G401 (cell line): Measurements from ENCODE around the gene ARIH2. TPM values are rescaled to one million over a fixed set of nuclear protein-coding genes. Genes with fewer than 3 reads are reported as not detected.

ENCODE experiments used
- DNase-seq: peaks from one replicate; pipeline ENCODE4 v3.0.0-alpha.2; 2015; ENCODE audit warnings: low spot score
- in situ Hi-C: cut with HindIII; loops from 2 replicates; pipeline ENCODE4 v1.10.0; 2016; ENCODE audit warnings: low sequenced_read_pairs, mixed read lengths
- total RNA-seq: library from RNA; depleted of rRNA; stranded (reverse); fragments of >200 nt; shearing (Covaris generic); gene quantifications from 2 replicates; pipeline ENCODE4 v1.2.3, GENCODE V29; 2014; rRNA removed

Gene ARIH2
- total RNA-seq, 1 experiment from 2014 or later, result 165 TPM

- in situ Hi-C loops, result no loop called here
- no peak for DNase-seq
Measured at GRCh38 chr3:49025793-49026520, 107.3 kb downstream of the ARIH2 start.

- no peak for DNase-seq
Measured at GRCh38 chr3:49026536-49026935, 107.9 kb downstream of the ARIH2 start.

GRCh38 chr3:49027634-49028033, 109.0 kb downstream of the ARIH2 start:
- DNase-seq, result no peak
- in situ Hi-C loops, result no loop called here

More at GRCh38 chr3:49026536-49026935, 107.9 kb downstream of the ARIH2 start:
- in situ Hi-C loops, result no loop called here

GRCh38 chr3:49028298-49028672, 109.6 kb downstream of the ARIH2 start:
- DNase-seq, result no peak
- in situ Hi-C loops, result no loop called here

- peak; percentile 95 for DNase-seq
- in situ Hi-C loops, result no loop called here
Measured at GRCh38 chr3:49028673-49029562, 110.3 kb downstream of the ARIH2 start, which contains the start of gene IMPDH2. Gene IMPDH2, minus strand, starts transcription at chr3:49029398. Its CDS starts 48 bp downstream, at chr3:49029350.

- in situ Hi-C loops, result no loop called here
Measured at GRCh38 chr3:49029563-49029884, 110.9 kb downstream of the ARIH2 start.

GRCh38 chr3:49030321-49030720, 111.7 kb downstream of the ARIH2 start:
- no peak for DNase-seq
- in situ Hi-C loops, result no loop called here

More at GRCh38 chr3:49029563-49029884, 110.9 kb downstream of the ARIH2 start:
- DNase-seq, result no peak

GRCh38 chr3:49032646-49033304, 114.1 kb downstream of the ARIH2 start:
- in situ Hi-C loops, result no loop called here
- no peak for DNase-seq

GRCh38 chr3:49034650-49035049, 116.0 kb downstream of the ARIH2 start:
- in situ Hi-C loops, result no loop called here

GRCh38 chr3:49035281-49035680, 116.6 kb downstream of the ARIH2 start:
- in situ Hi-C loops, result no loop called here
- no peak for DNase-seq

More at GRCh38 chr3:49034650-49035049, 116.0 kb downstream of the ARIH2 start:
- DNase-seq, result no peak

Other genes with a start within 250 kb of the ARIH2 start
- gene NCKIPSD, start 232.9 kb upstream of the ARIH2 start, total RNA-seq, result 12.9 and 17.1 TPM in 2 replicates
- 105 and 114 TPM in 2 replicates for gene IP6K2, start 201.6 kb upstream of the ARIH2 start, total RNA-seq
- gene PRKAR2A, start 71.0 kb upstream of the ARIH2 start, total RNA-seq, result 10.8 and 16.7 TPM in 2 replicates
- 16.0 and 30.1 TPM in 2 replicates for gene SLC25A20, start 20.0 kb upstream of the ARIH2 start, total RNA-seq
- gene P4HTM, start 71.4 kb downstream of the ARIH2 start, total RNA-seq, result 0.03 TPM in 1 of 2 replicates, not detected in the other
- gene WDR6, start 88.5 kb downstream of the ARIH2 start, total RNA-seq, result 154 and 164 TPM in 2 replicates
- gene DALRD3, start 99.7 kb downstream of the ARIH2 start, total RNA-seq, result 49.6 and 62.8 TPM in 2 replicates
- 90.8 and 109 TPM in 2 replicates for gene NDUFAF3, start 103.3 kb downstream of the ARIH2 start, total RNA-seq
- 248 and 315 TPM in 2 replicates for gene IMPDH2, start 110.6 kb downstream of the ARIH2 start, total RNA-seq
- 138 and 168 TPM in 2 replicates for gene QRICH1, start 175.2 kb downstream of the ARIH2 start, total RNA-seq
- gene QARS1, start 185.9 kb downstream of the ARIH2 start, total RNA-seq, result 274 and 325 TPM in 2 replicates
- 46.1 and 46.5 TPM in 2 replicates for gene USP19, start 202.0 kb downstream of the ARIH2 start, total RNA-seq
- gene LAMB2, start 214.2 kb downstream of the ARIH2 start, total RNA-seq, result 175 and 318 TPM in 2 replicates
- gene CCDC71, start 247.5 kb downstream of the ARIH2 start, total RNA-seq, result 60.1 and 69.5 TPM in 2 replicates